ENCODE data around the gene C2CD3.

The C2CD3 gene

DNA sequence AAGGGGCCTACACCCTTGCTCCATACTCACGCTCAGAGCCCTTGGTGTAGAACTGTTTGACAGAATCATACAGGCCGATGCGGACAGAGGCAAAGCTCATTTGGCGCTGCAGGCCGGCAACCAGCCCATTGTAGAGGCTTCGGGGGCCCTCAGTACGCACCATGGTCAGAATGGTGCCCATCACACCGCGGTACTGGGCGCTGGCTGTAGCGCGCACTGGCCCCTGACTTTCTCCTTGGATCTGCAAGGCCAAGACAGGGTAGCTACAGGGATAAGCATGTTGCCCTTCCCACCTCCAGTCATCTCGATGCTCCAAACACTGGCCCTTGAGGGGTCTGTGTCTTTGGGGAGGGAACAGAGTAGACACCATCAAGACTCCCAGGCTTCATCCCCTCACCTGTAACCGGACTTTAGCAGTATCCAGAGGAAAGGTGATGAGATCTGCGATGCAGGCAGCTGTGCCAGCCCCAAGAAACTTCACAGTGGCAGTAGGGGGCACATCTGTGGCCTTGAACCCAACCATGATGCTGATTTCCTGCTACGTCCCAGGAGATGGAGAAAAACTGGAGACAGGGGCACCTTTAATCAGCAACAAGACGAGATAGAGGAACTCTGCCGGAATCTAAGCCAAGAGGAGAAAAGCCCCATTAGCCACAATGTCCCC lies 192.8 kb downstream of the C2CD3 start:
- DNase-seq, result no peak

DNA sequence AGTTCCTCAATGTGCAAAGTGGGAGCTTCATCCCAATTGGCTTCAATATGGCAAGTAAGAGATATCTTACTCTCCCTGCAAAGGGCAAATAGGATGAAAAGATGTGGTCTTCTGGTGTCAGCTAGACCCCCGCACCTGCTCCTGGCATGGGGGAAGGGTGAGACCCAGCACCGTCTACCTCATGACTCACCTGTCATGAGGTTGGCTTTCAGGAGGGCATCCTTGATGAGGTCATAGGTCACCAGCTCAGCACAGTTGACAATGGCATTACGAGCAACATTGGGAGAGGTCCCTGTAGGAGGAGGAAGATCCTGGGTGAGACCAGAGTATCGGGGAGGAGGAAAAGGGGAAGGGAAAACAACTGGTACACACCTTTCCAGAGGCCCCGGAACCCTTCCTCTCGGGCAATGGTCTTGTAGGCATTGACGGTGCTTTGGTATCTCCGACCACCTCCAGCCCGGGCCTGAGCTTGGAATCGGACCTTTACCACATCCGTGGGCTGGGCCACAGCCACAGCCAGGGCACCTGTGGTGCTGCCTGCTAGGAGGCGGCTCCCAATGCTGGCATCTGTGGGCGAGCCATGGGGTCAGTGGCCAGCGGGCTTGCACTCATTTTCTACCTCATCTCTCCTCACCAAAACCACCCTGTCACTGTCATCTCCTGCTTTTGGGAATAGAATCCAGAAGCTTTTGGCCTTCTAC lies 194.2 kb downstream of the C2CD3 start:
- DNase-seq, result no peak

DNA sequence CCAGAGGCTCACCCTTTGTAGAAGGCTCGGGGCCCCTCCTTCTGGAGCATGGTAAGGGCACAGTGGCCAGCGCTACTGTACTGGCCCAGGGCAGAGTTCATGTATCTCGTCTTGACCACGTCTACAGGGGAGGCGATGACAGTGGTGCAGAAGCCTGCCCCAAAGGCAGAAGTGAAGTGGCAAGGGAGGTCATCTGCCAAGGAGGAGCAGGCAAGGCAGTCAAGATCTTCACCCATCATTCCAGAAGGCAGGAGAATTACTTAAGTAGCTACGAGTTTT lies 195.4 kb downstream of the C2CD3 start:
- no peak for DNase-seq

DNA sequence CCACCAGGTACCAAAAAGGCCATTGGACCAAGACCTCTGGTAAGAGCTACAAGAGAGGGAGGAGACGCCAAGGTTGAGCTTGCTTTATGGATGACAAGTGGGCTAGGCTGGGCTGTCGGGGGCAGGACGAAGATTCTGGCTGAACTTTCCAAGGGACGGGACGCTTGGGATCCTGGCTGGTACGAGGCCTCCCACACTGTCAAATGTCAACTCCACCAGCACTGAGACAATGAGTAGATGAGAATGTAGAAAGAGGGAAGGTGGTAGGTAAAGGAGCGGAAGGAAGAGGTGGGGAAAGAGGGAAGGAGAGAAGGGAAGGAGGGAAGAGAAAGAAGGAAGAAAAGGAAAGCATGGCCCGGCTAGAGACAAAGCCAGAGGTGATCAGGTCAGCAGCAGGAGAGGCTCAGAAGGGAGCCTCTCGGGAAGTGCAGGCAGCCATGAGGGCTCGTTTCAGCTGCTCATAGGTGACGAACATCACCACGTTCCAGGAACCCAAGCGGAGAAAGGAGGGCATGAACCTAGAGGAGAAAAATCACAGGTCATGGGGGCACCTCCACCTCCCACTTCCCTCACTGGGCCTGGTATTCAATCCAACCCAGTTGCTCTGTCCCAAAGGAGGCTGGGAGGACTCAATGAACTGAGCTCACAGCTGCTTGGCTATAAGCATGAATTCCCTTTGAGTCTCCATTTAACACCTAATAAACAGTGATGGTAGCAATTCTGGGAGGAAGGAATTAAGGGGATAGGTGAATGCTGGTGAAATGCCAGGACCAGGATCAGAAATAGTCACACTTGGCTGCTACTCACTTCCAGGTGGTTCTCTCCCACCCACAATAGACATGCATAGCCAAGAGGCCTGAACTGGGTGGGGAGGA lies 196.0 kb downstream of the C2CD3 start:
- no peak for DNase-seq

DNA sequence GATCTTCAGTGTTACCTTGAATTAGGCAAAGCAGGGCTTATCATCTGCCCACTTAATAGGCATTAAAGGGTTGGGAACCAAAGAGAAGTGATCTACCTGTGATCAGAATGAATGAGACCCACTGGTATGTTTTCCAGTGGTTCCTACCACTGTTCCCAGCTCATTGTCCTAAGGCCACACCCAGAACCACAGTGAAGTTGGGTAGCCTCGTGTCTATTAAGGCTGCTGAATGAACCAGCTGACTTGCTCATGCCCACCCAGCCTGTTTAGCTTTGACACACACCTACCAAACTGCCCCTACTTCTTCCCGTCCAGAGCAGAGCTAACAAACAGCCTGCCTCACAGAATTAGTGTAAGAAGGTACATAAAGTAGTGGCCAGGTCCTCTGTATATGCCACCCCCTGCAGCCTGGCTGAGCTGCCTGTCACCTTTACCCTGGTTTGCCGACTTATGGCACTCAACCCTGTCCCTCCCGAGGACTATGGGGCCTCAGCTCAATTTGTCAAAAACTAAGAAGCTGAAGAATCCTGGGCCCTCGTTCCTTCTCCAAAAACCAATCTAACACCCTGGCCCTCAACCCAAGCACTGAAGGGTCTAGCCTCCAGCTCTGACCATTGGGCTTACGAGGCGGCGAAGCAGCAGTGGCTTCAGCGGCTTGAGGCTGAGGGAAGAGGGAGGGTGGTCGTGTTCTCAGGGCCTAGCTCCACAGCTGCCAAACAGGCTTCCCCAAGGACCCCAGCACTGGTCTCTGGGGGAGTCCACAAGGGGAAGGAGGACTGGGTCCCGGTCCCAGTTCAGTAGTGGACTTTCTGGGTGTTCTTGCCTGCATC lies 198.0 kb downstream of the C2CD3 start:
- DNase-seq, result no peak

DNA sequence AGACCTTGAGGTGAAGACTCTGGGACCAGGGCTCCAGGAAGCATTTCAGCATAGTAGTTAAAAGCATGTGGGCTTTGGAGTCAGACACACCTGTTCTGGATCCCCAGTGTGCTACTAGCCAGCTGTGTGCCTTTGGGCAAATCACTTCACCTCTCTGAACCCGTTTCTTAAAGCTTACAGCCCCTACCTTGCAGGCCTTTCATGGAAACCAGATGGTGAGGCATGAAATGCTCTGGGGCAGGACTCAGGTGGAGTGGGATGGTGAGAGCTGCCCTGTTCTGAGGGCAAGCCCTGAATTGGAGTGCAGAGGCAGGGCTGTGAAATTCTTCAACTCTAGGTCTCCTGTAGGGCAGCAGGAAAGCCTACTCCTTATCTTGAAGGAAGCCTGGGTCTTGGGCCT lies 198.6 kb downstream of the C2CD3 start:
- DNase-seq, result no peak

DNA sequence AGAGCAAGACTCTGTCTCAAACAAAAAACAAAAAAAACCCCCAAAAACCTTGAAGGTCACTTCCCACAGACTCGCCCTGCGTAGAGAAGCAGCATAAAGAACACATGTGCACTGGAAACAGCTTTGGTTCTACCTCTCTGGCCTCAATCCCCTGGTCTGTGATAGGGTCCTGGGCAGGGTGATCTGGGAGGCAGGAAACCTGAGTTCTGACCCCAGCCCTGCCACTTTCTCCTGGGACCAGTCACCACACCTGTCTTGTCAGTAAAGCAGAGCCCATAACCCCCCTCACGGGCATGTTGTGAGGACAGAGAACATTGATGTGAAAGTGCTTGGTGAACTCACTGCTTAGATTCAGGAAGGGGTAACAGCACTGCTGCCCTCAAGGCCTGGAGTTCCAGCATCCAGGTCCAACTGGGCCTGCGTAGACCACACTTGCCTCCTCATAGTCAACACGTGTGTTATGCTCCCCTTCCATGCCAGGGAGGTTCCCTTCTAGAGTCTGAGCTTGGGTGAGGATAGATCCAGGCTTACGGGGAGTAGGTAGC lies 199.6 kb downstream of the C2CD3 start:
- no peak for DNase-seq

DNA sequence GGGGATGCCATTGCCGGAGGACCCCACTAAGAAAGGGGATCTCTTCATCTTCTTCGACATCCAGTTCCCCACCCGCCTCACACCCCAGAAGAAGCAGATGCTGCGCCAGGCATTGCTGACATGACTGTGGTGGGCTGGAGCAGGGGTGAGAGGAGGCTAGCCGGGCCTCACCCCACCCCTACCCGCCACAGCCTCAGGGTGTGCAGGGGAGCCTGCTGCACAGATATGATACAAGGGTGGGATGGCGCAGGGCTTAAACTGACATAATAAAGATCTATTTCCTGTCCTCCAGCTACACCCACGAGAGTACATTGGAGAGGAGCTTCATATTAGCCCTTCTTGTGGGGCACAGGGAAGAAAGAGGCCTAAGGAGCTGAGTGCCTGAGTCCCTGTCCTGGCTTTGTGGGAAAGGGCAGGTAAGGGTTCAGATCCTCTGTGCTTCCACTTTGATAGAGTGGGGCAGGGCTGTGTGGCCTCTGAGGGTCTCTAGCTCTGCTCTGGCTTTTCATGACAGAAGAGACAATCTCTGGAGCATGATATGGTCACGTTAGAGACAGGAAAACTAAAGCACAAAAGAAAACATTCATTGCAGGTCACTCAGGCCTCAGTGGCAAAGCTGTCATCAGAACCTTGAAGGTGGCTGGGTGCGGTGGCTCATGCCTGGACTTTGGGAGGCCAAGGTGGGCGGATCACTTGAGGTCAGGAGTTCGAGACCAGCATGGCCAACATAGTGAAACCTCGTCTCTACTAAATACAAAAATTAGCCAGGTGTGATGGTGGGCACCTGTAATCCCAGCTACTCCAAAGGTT lies 200.6 kb downstream of the C2CD3 start:
- no peak for DNase-seq

DNA sequence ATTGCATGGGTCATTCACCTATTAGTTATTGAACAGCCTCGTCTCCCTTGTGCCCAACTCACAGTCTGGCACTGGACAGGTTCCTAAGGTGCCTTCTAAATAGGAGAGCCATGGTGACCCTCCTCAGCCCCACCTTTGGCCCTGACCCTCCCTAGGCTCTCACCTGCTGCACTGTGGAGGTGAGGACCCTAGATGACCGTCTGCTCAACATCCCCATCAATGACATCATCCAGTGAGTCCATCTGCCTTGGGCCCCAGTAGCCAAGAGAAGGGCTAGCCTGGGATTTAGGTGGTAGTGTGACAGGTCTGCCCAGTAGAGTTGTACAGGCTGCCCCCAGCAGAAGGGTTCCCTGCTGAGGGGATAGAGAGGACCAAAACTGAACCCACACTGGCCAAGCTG lies 201.7 kb downstream of the C2CD3 start:
- no peak for DNase-seq

DNA sequence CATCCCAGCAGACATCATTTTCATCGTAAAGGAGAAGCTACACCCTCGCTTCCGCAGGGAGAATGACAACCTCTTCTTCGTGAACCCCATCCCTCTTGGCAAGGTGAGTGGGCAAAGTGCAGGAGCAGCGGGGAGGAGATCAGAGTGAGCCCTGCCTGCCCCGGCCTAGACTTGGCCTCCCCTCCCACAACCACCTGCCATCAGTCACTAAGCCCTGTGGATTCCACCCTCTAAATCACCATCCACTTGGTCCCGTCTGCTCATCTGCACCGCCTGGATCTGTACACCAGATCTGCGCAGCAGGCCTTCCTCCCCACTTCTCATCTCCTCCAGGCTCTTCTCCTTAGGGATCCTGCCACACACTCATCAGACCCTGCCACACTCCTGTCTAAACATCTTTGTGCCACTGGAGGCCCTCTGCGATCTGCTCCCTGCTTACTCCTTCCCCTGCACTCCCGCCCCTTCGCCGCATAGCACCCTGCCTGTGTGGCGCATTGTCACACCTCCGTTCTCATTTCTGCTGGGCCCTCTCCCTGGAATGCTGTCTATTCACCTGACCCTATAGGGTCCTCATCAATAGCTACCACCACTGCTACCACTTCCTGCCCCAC lies 202.3 kb downstream of the C2CD3 start:
- DNase-seq, result no peak

DNA sequence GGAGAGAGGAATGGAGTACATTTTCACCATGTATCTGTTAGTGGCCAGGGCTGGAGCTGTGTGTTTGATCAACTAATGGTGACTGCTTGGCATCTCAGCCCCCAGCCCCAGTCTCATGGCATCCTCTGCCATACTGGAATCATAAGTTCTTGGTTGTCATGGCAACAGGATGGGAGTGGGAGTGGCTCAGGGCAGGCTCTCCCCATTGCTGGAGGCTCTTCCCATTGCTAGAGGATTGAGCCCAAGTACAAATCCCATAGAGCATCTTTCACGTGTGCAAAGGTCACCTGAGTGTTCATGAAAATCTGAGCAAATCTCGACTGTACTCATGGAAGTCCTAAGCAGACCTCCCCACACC lies 205.1 kb downstream of the C2CD3 start:
- DNase-seq, result no peak

DNA sequence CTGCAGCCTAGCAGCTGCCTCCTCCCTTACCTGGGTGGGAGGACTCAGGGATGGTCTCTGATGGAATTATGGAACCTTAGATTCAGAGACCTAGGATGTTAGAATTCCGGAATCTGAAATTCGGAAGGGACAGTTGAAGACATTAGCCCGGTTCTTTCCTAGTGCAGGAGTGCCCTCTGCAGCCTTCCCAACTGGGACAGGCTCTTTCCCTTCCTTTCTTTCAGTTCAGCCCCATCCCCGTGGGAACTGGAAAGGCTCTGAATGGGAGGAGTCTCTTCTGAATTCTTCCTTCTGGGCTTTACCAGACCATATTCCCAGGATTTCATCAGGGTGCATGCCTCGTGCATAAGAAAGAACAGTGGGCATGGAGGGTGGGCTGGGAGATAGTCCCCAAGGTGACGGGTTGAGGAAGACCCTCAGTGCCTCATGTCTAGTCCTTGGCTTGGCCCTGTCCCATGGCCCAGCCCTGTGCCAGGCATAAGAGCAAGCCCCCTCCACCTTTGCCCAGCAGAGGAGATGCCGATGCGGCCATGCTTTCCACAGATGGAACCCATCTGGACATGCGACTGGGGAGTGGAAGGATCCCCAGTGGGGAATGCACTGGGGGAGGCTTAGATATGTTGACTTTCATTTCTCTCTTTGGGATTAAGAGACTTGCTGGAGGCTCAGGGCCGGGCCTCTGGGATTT lies 205.6 kb downstream of the C2CD3 start:
- no peak for DNase-seq

DNA sequence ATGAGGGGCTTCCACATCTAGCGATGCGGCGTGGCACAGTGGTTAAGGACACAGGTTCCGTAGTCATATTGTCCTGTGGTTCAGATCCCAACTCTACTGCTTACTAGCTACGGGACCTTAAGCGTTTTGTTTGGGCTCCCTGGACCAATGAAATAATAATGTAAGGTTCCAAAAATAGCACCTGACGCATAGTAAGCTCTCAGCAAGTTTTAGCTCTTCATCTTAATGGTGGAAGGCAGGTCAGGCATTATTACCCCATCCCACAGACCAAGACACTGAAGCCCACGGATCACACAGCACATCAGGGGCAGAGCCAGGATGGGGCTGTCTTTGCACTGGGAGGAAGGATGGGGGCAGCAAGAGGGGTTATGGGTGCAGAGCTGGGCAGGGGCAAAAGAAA lies 206.9 kb downstream of the C2CD3 start:
- DNase-seq, result no peak
